Activated T-cell treated with anti-CD3 and anti-CD28 coated beads, Interleukin-2, amount 50 U/mL, for 4 hours (primary cell): ENCODE data around the gene ACTL6B. TPM values are rescaled to one million over a fixed set of nuclear protein-coding genes. Genes with fewer than 3 reads are reported as not detected.
A peak's percentile ranks its signal among the peaks of the same experiment; 100 is the strongest.

Experiments used
- ATAC-seq, 2 donors: fragments of 200-7000 bp; cut with Tn5 transposase; one replicate each; pipeline ENCODE4 v1.10.0; 2021
- DNase-seq: peaks from one replicate; pipeline ENCODE4 v3.0.0-alpha.2; 2020
- H3K27me3 Mint-ChIP-seq: one replicate; pipeline ENCODE4 v1.8.0; 2021; ENCODE audit warnings: low read depth, mixed read lengths
- H3K36me3 Mint-ChIP-seq: one replicate; pipeline ENCODE4 v1.8.0; 2022; ENCODE audit warnings: mixed read lengths; ENCODE audit not compliant: insufficient read depth
- H3K4me1 Mint-ChIP-seq: one replicate; pipeline ENCODE4 v1.8.0; 2021; ENCODE audit warnings: low read depth, mixed read lengths
- H3K4me3 Mint-ChIP-seq: one replicate; pipeline ENCODE4 v1.8.0; 2021; ENCODE audit warnings: mild to moderate bottlenecking, moderate library complexity, mixed read lengths
- H3K9me3 Mint-ChIP-seq: one replicate; pipeline ENCODE4 v1.8.0; 2021; ENCODE audit warnings: mixed read lengths
- total RNA-seq, 3 donors: library from RNA; stranded (reverse); gene quantifications; one replicate each; pipeline ENCODE4 v1.2.1, GENCODE V29; 2021

The ACTL6B gene
- total RNA-seq, 3 donors from 2014 or later = not detected

- Mint-ChIP-seq H3K36me3 (peaks cover 21% of the 10 kb centered on the region), H3K4me3 (no peak overlapping the region), H3K4me1 (peaks cover 31% of the 10 kb centered on the region), H3K9me3 (no peaks in the 10 kb centered on the region), H3K27me3 (no peaks in the 10 kb centered on the region)
- no peak for ATAC-seq
- no peak for DNase-seq
Measured at GRCh38 chr7:100679129-100679926, 23.1 kb upstream of the ACTL6B start.

GRCh38 chr7:100678291-100678984, 22.2 kb upstream of the ACTL6B start:
- no peak for DNase-seq
- Mint-ChIP-seq H3K36me3 (peaks cover 21% of the 10 kb centered on the region), H3K27me3 (no peaks in the 10 kb centered on the region), H3K9me3 (no peaks in the 10 kb centered on the region), H3K4me3 (no peak overlapping the region), H3K4me1 (peaks cover 31% of the 10 kb centered on the region)
- no peak for ATAC-seq

- Mint-ChIP-seq H3K4me3 (peak overlapping the region; percentile 46), H3K36me3 (peaks cover 18% of the 10 kb centered on the region), H3K9me3 (no peaks in the 10 kb centered on the region), H3K4me1 (peaks cover 30% of the 10 kb centered on the region), H3K27me3 (no peaks in the 10 kb centered on the region)
- ATAC-seq (no peak), DNase-seq (no peak)
Measured at GRCh38 chr7:100677308-100678267, 21.3 kb upstream of the ACTL6B start.

- no peak for ATAC-seq
- H3K36me3 Mint-ChIP-seq = peaks cover 18% of the 10 kb centered on the region
Measured at GRCh38 chr7:100676501-100677306, 20.5 kb upstream of the ACTL6B start.

GRCh38 chr7:100675581-100676350, 19.5 kb upstream of the ACTL6B start:
- Mint-ChIP-seq H3K4me3 (peak overlapping the region; percentile 86), H3K27me3 (no peaks in the 10 kb centered on the region), H3K36me3 (peaks cover 18% of the 10 kb centered on the region), H3K4me1 (peaks cover 26% of the 10 kb centered on the region), H3K9me3 (no peaks in the 10 kb centered on the region)
- ATAC-seq = peak; percentile 45
- peak; percentile 76 for DNase-seq

More at GRCh38 chr7:100676501-100677306, 20.5 kb upstream of the ACTL6B start:
- Mint-ChIP-seq H3K4me1 (peaks cover 30% of the 10 kb centered on the region), H3K4me3 (peak overlapping the region; percentile 86), H3K27me3 (no peaks in the 10 kb centered on the region), H3K9me3 (no peaks in the 10 kb centered on the region)
- DNase-seq = no peak

GRCh38 chr7:100675105-100675451, 18.8 kb upstream of the ACTL6B start:
- Mint-ChIP-seq H3K27me3 (no peaks in the 10 kb centered on the region), H3K9me3 (no peaks in the 10 kb centered on the region), H3K4me3 (peak overlapping the region; percentile 94), H3K36me3 (peaks cover 16% of the 10 kb centered on the region), H3K4me1 (peaks cover 20% of the 10 kb centered on the region)
- DNase-seq (peak; percentile 38), ATAC-seq (peak in 1 of 2 donors; percentile 8)

- Mint-ChIP-seq H3K36me3 (peaks cover 15% of the 10 kb centered on the region), H3K4me1 (peaks cover 17% of the 10 kb centered on the region), H3K4me3 (peak overlapping the region; percentile 94), H3K9me3 (no peaks in the 10 kb centered on the region), H3K27me3 (no peaks in the 10 kb centered on the region)
- ATAC-seq = peak in 1 of 2 donors; percentile 2
- DNase-seq = no peak
Measured at GRCh38 chr7:100674411-100675104, 18.3 kb upstream of the ACTL6B start.

GRCh38 chr7:100673942-100674410, 17.7 kb upstream of the ACTL6B start:
- Mint-ChIP-seq H3K4me3 (peak overlapping the region; percentile 94), H3K36me3 (peaks cover 11% of the 10 kb centered on the region), H3K4me1 (peaks cover 17% of the 10 kb centered on the region), H3K9me3 (no peaks in the 10 kb centered on the region), H3K27me3 (no peaks in the 10 kb centered on the region)
- peak; percentile 1 to 3 for ATAC-seq
- DNase-seq = no peak

GRCh38 chr7:100673302-100673941, 17.2 kb upstream of the ACTL6B start, which contains the start of gene GNB2:
TSS of gene GNB2 (plus strand) at chr7:100673740. CDS start at chr7:100676266, 2,526 bp downstream.
- ATAC-seq = peak; percentile 74 to 77
- H3K9me3 Mint-ChIP-seq = no peaks in the 10 kb centered on the region
- peaks cover 15% of the 10 kb centered on the region for H3K4me1 Mint-ChIP-seq

GRCh38 chr7:100671353-100672327, 15.4 kb upstream of the ACTL6B start:
- DNase-seq = no peak

More at GRCh38 chr7:100673302-100673941, 17.2 kb upstream of the ACTL6B start, which contains the start of gene GNB2:
- DNase-seq = peak; percentile 98
- peaks cover 9% of the 10 kb centered on the region for H3K36me3 Mint-ChIP-seq
- H3K4me3 Mint-ChIP-seq = peak within 1 kb of the TSS; percentile 94
- H3K27me3 Mint-ChIP-seq = no peaks in the 10 kb centered on the region

GRCh38 chr7:100670074-100670473, 13.8 kb upstream of the ACTL6B start:
- Mint-ChIP-seq H3K36me3 (no peaks in the 10 kb centered on the region), H3K4me3 (no peak overlapping the region), H3K9me3 (no peaks in the 10 kb centered on the region), H3K4me1 (peaks cover 2% of the 10 kb centered on the region), H3K27me3 (no peaks in the 10 kb centered on the region)
- DNase-seq (no peak), ATAC-seq (no peak)

More at GRCh38 chr7:100671353-100672327, 15.4 kb upstream of the ACTL6B start:
- Mint-ChIP-seq H3K36me3 (peaks cover 4% of the 10 kb centered on the region), H3K4me3 (no peak overlapping the region), H3K4me1 (peaks cover 6% of the 10 kb centered on the region), H3K9me3 (no peaks in the 10 kb centered on the region), H3K27me3 (no peaks in the 10 kb centered on the region)
- ATAC-seq = no peak
